Common myeloid progenitor, CD34-positive (primary cell): ENCODE measurements around the gene OIP5.
A peak's percentile ranks its signal among the peaks of the same experiment; 100 is the strongest.
"Not testable (repeated sequence)": the region's sequence is repeated elsewhere in the genome, so short reads cannot be mapped to it uniquely, and the experiment has no call there.

Experiments
- CTCF ChIA-PET: fragments of 350-600 bp; sonication (Branson Sonifier 250); formaldehyde crosslinking; loops from one replicate; lab custom pipeline; 2021; ENCODE audit warnings: antibody characterized with exemption; lab: Charles Lee
- POLR2A ChIA-PET: fragments of 350-600 bp; sonication (Branson Sonifier 250); formaldehyde crosslinking; loops from one replicate; lab custom pipeline; 2021; ENCODE audit warnings: antibody characterized with exemption; lab: Charles Lee
- DNase-seq, 3 donors: peaks; one replicate each; pipeline versions ENCODE4 v3.0.0 to v3.0.0-alpha.2; 2013
- H3K27ac ChIP-seq, 2 experiments: 1 replicate in 1 of 2; 2 replicates in 1 of 2; pipeline ENCODE4 v1.7.0; 2013; ENCODE audit warnings: inconsistent platforms in 2 of 2, low read length in 2 of 2, mild to moderate bottlenecking in 2 of 2, low read depth in 1 of 2, moderate library complexity in 1 of 2; ENCODE audit not compliant: severe bottlenecking in 2 of 2, insufficient read depth in 1 of 2, poor library complexity in 1 of 2
- H3K27me3 ChIP-seq, 5 experiments: replicated peaks in 2 of 5; 1 replicate in 3 of 5; 2 replicates in 2 of 5; pipeline versions ENCODE4 v1.6.1 to v1.7.0; 2013; ENCODE audit warnings: low read length in 4 of 5, mild to moderate bottlenecking in 2 of 5, moderate library complexity in 2 of 5, inconsistent platforms in 1 of 5; ENCODE audit not compliant: insufficient read depth in 5 of 5, control insufficient read depth in 4 of 5
- H3K36me3 ChIP-seq, 4 experiments: 1 replicate in 2 of 4; 2 replicates in 2 of 4; pipeline versions ENCODE4 v1.6.1 to v1.7.0; 2013; ENCODE audit warnings: low read length in 3 of 4, control low read depth in 1 of 4, mild to moderate bottlenecking in 1 of 4; ENCODE audit not compliant: control insufficient read depth in 4 of 4, insufficient read depth in 4 of 4
- H3K4me1 ChIP-seq, 4 experiments: 1 replicate in 3 of 4; 2 replicates in 1 of 4; pipeline versions ENCODE4 v1.6.1 to v1.7.1; 2013; ENCODE audit warnings: low read length in 3 of 4, mild to moderate bottlenecking in 3 of 4, control low read depth in 1 of 4, inconsistent platforms in 1 of 4, moderate library complexity in 1 of 4; ENCODE audit not compliant: control insufficient read depth in 4 of 4, insufficient read depth in 4 of 4; ENCODE audit errors: control extremely low read depth in 1 of 4
- H3K4me3 ChIP-seq, 7 experiments: 1 replicate in 4 of 7; 2 replicates in 3 of 7; pipeline versions ENCODE4 v1.5.1 to v1.7.0; 2013; ENCODE audit warnings: mild to moderate bottlenecking in 7 of 7, low read length in 6 of 7, moderate library complexity in 6 of 7, inconsistent platforms in 2 of 7, low read depth in 2 of 7, control low read depth in 1 of 7; ENCODE audit not compliant: insufficient read depth in 4 of 7, control insufficient read depth in 1 of 7; ENCODE audit errors: extremely low read depth in 1 of 7
- H3K9me3 ChIP-seq, 5 experiments: 1 replicate in 4 of 5; 2 replicates in 1 of 5; pipeline versions ENCODE4 v1.6.1 to v1.7.1; 2013; ENCODE audit warnings: low read length in 4 of 5, mild to moderate bottlenecking in 2 of 5, inconsistent platforms in 1 of 5, low read depth in 1 of 5, moderate library complexity in 1 of 5; ENCODE audit not compliant: control insufficient read depth in 4 of 5, insufficient read depth in 2 of 5; ENCODE audit errors: control extremely low read depth in 1 of 5
- WGBS: methylation state at CpG from one replicate; pipeline ENCODE4 v1.1.5; 2013; ENCODE audit not compliant: insufficient coverage; 5-methylcytosine and 5-hydroxymethylcytosine counted together

The OIP5 gene

DNA sequence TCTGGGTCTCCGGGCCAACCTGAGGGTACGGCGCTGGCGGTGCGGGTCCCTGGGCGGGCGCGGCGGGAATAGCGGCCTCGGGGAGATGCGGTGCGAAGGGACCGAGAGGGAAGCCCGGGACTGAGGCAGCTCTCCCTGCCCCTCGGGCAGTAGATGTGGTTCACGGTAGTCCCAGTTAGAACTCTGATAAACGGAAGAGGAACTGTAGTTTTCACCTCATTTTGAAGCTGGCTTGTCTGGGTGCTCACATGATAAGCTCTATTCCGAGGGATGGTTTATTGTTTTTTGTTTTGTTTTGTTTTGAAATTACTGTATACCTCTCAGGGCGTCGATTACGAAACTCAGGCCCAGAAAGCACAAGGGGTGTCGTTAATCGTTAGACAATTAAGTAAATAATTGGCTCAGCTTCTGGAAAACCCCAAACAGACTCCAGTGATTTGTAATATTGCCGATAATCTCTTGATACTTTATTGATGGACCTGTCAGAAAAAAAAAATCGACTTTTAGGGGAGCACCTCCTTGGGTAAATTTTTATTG is 703 bp upstream of the OIP5 start:
- H3K4me3 ChIP-seq = peak overlapping the region; percentile 58 to 99 (median 94)
- 0% methylated on average over 15 of the region's 26 CpGs for WGBS
- no peaks in the 10 kb centered on the region for H3K9me3 ChIP-seq
- peak overlapping the region; percentile 68 to 91 for H3K27ac ChIP-seq
- H3K36me3 ChIP-seq = peaks cover 0 to 4% (median 1%) of the 10 kb centered on the region in 4 experiments
- H3K4me1 ChIP-seq = peaks cover 3 to 29% (median 18%) of the 10 kb centered on the region in 4 experiments
- peak; percentile 50 to 78 (median 69) for DNase-seq
- POLR2A ChIA-PET = interaction anchor here (1.0 kb wide), 1 partner anchor 49 kb away, joined by 3 read pairs; no protein-coding TSS in a partner anchor
- CTCF ChIA-PET = interaction anchor here (0.8 to 4.2 kb wide), 9 partner anchors 10 to 111 kb away, joined by 3 to 40 read pairs (median 4); partner anchors contain the start of gene CHP1
- H3K27me3 ChIP-seq = no peaks in the 10 kb centered on the region

DNA sequence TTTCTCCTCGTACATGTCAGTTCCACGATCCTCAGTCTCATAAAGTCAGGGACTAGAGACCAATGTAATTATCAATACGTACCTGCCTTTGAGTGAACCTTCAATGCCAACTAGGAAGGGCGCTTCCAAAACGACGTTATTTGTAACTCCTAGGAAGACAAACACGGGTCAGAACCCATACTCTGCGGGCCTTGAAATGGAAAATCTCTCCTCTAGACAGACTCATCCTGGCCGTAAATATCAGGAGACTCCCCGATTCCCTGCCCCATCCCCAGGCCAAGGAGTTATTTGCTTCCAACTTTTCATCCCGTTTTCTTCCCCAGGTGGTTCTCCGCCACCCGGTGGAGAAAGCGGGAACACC is 578 bp downstream of the OIP5 start:
- Histone ChIP-seq H3K4me3 (peak overlapping the region; percentile 58 to 99 (median 94)), H3K36me3 (peaks cover 0 to 2% (median 0%) of the 10 kb centered on the region in 4 experiments), H3K27ac (peak overlapping the region in 1 of 2 experiments; percentile 67), H3K4me1 (peaks cover 3 to 27% (median 16%) of the 10 kb centered on the region in 4 experiments), H3K27me3 (no peaks in the 10 kb centered on the region), H3K9me3 (no peaks in the 10 kb centered on the region)
- 5% methylated on average over 12 of the region's 14 CpGs for WGBS
- ChIA-PET CTCF (interaction anchor here (1.0 to 4.2 kb wide), 7 partner anchors 16 to 48 kb away, joined by 3 to 40 read pairs (median 7); no protein-coding TSS in a partner anchor), POLR2A (interaction anchor here (0.6 to 1.0 kb wide), 2 partner anchors 48 to 160 kb away, joined by 3 read pairs; no protein-coding TSS in a partner anchor)
- no peak for DNase-seq

DNA sequence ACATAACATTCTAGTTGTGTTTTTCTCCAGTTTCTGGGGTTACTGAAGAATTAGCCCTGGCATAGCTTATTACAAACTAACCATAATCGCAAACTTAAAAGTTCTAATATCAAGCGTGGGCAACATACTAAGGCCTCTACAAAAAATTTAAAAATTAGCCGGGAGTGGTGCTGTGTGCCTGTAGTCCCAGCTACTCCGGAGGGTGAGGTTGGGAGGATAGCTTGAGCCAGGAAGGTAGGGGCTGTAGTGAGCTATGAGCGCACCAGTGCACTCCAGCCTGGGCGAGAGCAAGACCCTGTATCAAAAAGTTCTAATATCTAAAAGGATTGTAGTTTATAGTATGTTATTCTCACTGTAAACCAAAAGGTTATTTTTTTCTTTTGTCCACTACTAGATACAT is 1.1 kb downstream of the OIP5 start:
- POLR2A ChIA-PET = no interaction called here
- 90% methylated on average over 3 of the region's 6 CpGs for WGBS
- H3K27ac ChIP-seq = peak overlapping the region in 1 of 2 experiments; percentile 67

DNA sequence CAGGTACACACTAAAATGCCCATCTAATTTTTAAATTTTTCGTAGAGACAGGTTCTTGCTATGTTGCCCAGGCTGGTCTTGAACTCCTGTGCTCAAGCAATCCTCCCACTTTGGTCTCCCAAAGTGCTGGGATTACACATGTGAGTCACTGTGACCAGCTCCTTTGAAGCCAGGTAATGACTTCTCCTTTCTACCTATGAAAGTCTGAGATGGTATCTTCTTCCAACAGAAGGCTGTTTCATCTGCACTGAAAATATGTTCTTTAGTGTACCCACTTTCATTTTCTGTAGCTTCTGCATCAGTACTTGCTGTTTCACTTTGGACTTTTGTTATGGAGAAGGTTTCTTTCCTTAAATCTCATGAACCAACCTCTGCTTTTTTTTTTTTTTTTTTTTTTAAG is 8.8 kb downstream of the OIP5 start:
- Histone ChIP-seq H3K9me3 (no peaks in the 10 kb centered on the region), H3K27me3 (no peaks in the 10 kb centered on the region), H3K4me1 (no peaks in the 10 kb centered on the region), H3K27ac (no peak overlapping the region), H3K4me3 (no peak overlapping the region), H3K36me3 (peaks cover 0 to 6% (median under 1%) of the 10 kb centered on the region in 4 experiments)
- CTCF ChIA-PET = interaction anchor here (1.1 to 1.2 kb wide), 2 partner anchors 9 to 31 kb away, joined by 4 read pairs; partner anchors contain the start of genes NUSAP1 and OIP5
- POLR2A ChIA-PET = no interaction called here
- DNase-seq = peak in 2 of 3 donors; percentile 17 to 26
- 100% methylated on average over 1 of the region's 1 CpG for WGBS

More for the DNA sequence above, 1.1 kb downstream of the OIP5 start:
- no peak for DNase-seq
- Histone ChIP-seq H3K27me3 (no peaks in the 10 kb centered on the region), H3K4me3 (peak overlapping the region in 6 of 7 experiments; percentile 75 to 99 (median 96)), H3K36me3 (peaks cover 0 to 2% (median under 1%) of the 10 kb centered on the region in 4 experiments), H3K9me3 (no peaks in the 10 kb centered on the region), H3K4me1 (peaks cover 3 to 25% (median 15%) of the 10 kb centered on the region in 4 experiments)
- CTCF ChIA-PET = interaction anchor here (0.7 to 4.2 kb wide), 8 partner anchors 10 to 45 kb away, joined by 3 to 40 read pairs (median 6); no protein-coding TSS in a partner anchor

DNA sequence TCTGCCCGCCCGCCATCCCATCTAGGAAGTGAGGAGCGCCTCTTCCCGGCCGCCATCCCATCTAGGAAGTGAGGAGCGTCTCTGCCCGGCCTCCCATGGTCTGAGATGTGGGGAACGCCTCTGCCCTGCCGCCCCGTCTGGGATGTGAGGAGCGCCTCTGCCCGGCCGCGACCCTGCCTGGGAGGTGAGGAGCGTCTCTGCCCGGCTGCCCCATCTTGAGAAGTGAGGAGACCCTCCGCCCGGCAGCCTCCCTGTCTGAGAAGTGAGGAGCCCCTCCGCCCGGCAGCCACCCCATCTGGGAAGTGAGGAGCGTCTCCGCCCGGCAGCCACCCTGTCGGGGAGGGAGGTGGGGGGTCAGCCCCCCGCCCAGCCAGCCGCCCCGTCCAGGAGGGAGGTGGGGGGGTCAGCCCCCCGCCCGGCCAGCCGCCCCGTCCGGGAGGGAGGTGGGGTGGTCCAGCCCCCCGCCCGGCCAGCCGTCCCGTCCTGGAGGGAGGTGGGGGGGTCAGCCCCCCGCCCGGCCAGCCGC is 11.5 kb downstream of the OIP5 start:
- WGBS = 87% methylated on average over 3 of the region's 39 CpGs
- H3K36me3 ChIP-seq = peaks cover 0 to 13% (median 1%) of the 10 kb centered on the region in 4 experiments
- H3K4me1 ChIP-seq, H3K9me3 ChIP-seq, POLR2A ChIA-PET, H3K4me3 ChIP-seq, H3K27me3 ChIP-seq, DNase-seq, CTCF ChIA-PET, H3K27ac ChIP-seq: not testable (repeated sequence)

DNA sequence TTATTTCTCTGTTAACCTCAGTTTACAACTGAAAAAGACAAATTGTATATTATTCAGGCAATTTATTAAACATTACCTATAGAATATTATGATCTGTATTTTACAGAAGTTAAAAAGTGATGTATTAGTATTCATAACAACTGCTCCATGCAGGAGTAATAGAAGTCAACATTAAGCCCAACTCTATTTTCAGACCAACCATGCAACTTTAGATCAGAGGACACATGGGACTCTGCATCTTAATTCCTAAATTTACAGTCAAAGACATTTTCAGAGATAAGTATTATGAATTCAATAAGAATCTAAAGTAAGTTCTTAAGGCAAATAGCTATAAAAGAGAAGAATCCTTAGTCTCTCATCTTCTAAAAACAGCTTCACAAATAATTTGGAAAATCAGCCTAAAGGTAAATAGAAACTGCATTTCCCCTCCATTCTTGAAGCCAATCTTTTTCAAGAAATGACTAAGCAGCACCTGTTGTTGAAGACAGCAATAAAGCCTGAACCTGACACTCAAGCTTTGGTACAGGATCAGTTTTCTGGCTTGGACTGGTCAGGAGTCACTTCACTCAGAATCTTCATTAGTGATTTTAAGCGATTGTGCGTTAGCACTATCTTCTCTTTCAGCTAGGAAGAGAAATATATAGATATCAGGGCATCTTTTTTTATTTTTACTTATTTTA is 23.0 kb downstream of the OIP5 start:
- Histone ChIP-seq H3K27me3 (no peaks in the 10 kb centered on the region), H3K4me3 (no peak overlapping the region), H3K27ac (no peak overlapping the region), H3K9me3 (no peaks in the 10 kb centered on the region), H3K36me3 (peaks cover 9 to 22% (median 13%) of the 10 kb centered on the region in 4 experiments), H3K4me1 (peaks cover 5 to 23% (median 12%) of the 10 kb centered on the region in 4 experiments)
- WGBS = no CpG with 5 or more reads among the region's 2 CpGs
- no peak for DNase-seq
- ChIA-PET CTCF (no interaction called here), POLR2A (no interaction called here)
